ENCODE measurements around the gene SYNPO2.

DNA sequence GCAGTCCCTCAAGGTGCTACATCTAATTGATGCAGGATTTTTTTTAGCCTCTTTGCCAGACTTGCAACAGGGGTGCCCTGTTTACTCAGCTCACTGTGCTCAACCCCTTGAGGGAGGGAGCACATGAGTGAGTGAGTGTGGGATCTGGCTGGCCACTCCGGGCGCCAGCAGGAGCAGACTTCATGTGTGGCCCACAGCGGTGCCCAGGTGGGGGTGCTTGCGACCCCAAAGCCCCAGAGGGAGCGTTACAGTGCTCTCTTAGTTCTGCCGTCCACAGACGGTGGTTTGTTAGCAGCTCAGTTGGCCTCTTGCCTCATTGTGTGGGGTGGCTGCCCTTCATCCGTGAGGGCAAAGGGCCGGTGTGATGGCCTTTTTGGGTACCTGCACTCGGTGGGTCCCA is 165.3 kb downstream of the SYNPO2 start:
- TF ChIP-seq POLR2AphosphoS5 (IDR thresholded peaks at IDR 0.05) = no peak
- TF ChIP-seq, protein P1, sequence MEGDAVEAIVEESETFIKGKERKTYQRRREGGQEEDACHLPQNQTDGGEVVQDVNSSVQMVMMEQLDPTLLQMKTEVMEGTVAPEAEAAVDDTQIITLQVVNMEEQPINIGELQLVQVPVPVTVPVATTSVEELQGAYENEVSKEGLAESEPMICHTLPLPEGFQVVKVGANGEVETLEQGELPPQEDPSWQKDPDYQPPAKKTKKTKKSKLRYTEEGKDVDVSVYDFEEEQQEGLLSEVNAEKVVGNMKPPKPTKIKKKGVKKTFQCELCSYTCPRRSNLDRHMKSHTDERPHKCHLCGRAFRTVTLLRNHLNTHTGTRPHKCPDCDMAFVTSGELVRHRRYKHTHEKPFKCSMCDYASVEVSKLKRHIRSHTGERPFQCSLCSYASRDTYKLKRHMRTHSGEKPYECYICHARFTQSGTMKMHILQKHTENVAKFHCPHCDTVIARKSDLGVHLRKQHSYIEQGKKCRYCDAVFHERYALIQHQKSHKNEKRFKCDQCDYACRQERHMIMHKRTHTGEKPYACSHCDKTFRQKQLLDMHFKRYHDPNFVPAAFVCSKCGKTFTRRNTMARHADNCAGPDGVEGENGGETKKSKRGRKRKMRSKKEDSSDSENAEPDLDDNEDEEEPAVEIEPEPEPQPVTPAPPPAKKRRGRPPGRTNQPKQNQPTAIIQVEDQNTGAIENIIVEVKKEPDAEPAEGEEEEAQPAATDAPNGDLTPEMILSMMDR (IDR thresholded peaks at IDR 0.05) = no peak
